GM12892 (cell line): ENCODE results near the gene WASHC3.

Experiments
- POLR2A ChIP-seq: IDR thresholded peaks from 2 replicates; pipeline ENCODE4 v1.6.1; 2011; ENCODE audit warnings: low read depth, low read length, control low read depth
- POLR2AphosphoS5 ChIP-seq: IDR thresholded peaks from 2 replicates; pipeline ENCODE4 v1.6.1; 2011; ENCODE audit warnings: low read depth, low read length, control low read depth
- TAF1 ChIP-seq: IDR thresholded peaks from 2 replicates; pipeline ENCODE4 v1.6.1; 2011; ENCODE audit warnings: low read depth, mild to moderate bottlenecking, control low read depth, low read length, borderline replicate concordance

- TF ChIP-seq POLR2A (no peak), TAF1 (no peak), POLR2AphosphoS5 (no peak)
Observed at GRCh38 chr12:102009796-102010195, 52.0 kb downstream of the WASHC3 start.
